AG04450 (cell line): Measurements from ENCODE around the gene IMMP2L. TPM values are rescaled to one million over a fixed set of nuclear protein-coding genes. Genes with fewer than 3 reads are reported as not detected.

Experiments used
- CTCF ChIA-PET: fragments of 300-600, 350-600 bp; formaldehyde crosslinking; extraction: SDS; loops from one replicate; lab custom pipeline; 2022; ENCODE audit warnings: antibody characterized with exemption, inconsistent platforms; lab: Charles Lee
- POLR2A ChIA-PET: fragments of 350-600 bp; formaldehyde crosslinking; extraction: SDS; loops from one replicate; lab custom pipeline; 2021; ENCODE audit warnings: antibody characterized with exemption, inconsistent platforms; lab: Yijun Ruan, JAX
- DNase-seq: peaks from one replicate; pipeline ENCODE4 v3.0.0-alpha.2; 2011; ENCODE audit warnings: low read depth, low spot score
- H3K27ac ChIP-seq: one replicate; pipeline ENCODE4 v1.5.1; 2012; ENCODE audit warnings: low read depth, low read length, control low read depth
- H3K27me3 ChIP-seq: one replicate; pipeline ENCODE4 v1.6.0; 2012; ENCODE audit warnings: low read length; ENCODE audit not compliant: control insufficient read depth, insufficient read depth
- H3K4me3 ChIP-seq: 2 replicates; pipeline ENCODE4 v1.5.1; 2011; ENCODE audit warnings: mild to moderate bottlenecking, low read depth, low read length, control low read depth
- H3K9me3 ChIP-seq: 2 replicates; pipeline ENCODE4 v1.5.1; 2012; ENCODE audit warnings: low read length; ENCODE audit not compliant: control insufficient read depth, insufficient read depth
- CTCF ChIP-seq: IDR thresholded peaks from 2 replicates; pipeline ENCODE4 v1.5.1; 2011; ENCODE audit warnings: low read depth, low read length, control low read depth, inconsistent platforms
- polyA plus RNA-seq: library from polyadenylated mRNA; depleted of rRNA; stranded (reverse); fragments of >200 nt; gene quantifications from 2 replicates; pipeline ENCODE4 v1.2.3, GENCODE V29; 2011

IMMP2L gene
- polyA plus RNA-seq, 1 experiment, result 8.0 TPM

- no peak for TF ChIP-seq CTCF
- Histone ChIP-seq H3K27ac (no peak overlapping the region), H3K27me3 (no peaks in the 10 kb centered on the region), H3K9me3 (no peaks in the 10 kb centered on the region), H3K4me3 (no peak overlapping the region)
- no peak for DNase-seq
- CTCF ChIA-PET, result no interaction called here
- POLR2A ChIA-PET, result no interaction called here
These were observed 210.0 kb downstream of the IMMP2L start for GRCh38 chr7:111352319-111352718.

- Histone ChIP-seq H3K9me3 (peaks cover 3% of the 10 kb centered on the region; the same call in 1 of the 2 replicates), H3K4me3 (no peak overlapping the region), H3K27ac (no peak overlapping the region), H3K27me3 (no peaks in the 10 kb centered on the region)
- no peak for DNase-seq
- ChIA-PET CTCF (no interaction called here), POLR2A (interaction anchor here (0.7 kb wide), 1 partner anchor 646 kb away, joined by 3 read pairs; no protein-coding TSS in a partner anchor)
- no peak for TF ChIP-seq CTCF
These were observed 216.1 kb downstream of the IMMP2L start for GRCh38 chr7:111346219-111346618.

GRCh38 chr7:111343017-111343416, 219.3 kb downstream of the IMMP2L start:
- H3K27me3 ChIP-seq, result no peaks in the 10 kb centered on the region
- no peak overlapping the region for H3K27ac ChIP-seq
- no peak overlapping the region for H3K4me3 ChIP-seq
- DNase-seq, result no peak
- ChIA-PET CTCF (no interaction called here), POLR2A (no interaction called here)
- TF ChIP-seq CTCF, result no peak
- peaks cover 3% of the 10 kb centered on the region; the same call in 1 of the 2 replicates for H3K9me3 ChIP-seq

- Histone ChIP-seq H3K27ac (no peak overlapping the region), H3K9me3 (peaks cover 3% of the 10 kb centered on the region; the same call in 1 of the 2 replicates), H3K27me3 (no peaks in the 10 kb centered on the region), H3K4me3 (no peak overlapping the region)
- CTCF ChIA-PET, result no interaction called here
- POLR2A ChIA-PET, result no interaction called here
- TF ChIP-seq CTCF, result no peak
- DNase-seq, result no peak
These were observed 223.3 kb downstream of the IMMP2L start for GRCh38 chr7:111339006-111339405.

- DNase-seq, result no peak
- no peak for TF ChIP-seq CTCF
- Histone ChIP-seq H3K4me3 (no peak overlapping the region), H3K27ac (no peak overlapping the region), H3K27me3 (no peaks in the 10 kb centered on the region), H3K9me3 (no peaks in the 10 kb centered on the region)
- ChIA-PET POLR2A (no interaction called here), CTCF (no interaction called here)
These were observed 229.3 kb downstream of the IMMP2L start for GRCh38 chr7:111333010-111333409.
